ENCODE measurements around the gene CENPV. TPM values are rescaled to one million over a fixed set of nuclear protein-coding genes. Genes with fewer than 3 reads are reported as not detected.
"Not testable (repeated sequence)": the region's sequence is repeated elsewhere in the genome, so short reads cannot be mapped to it uniquely, and the experiment has no call there.

The CENPV gene
- 35.4 TPM for polyA plus RNA-seq (2013, experiment 1 of 2)
- 35.7 TPM for polyA plus RNA-seq (2013, experiment 2 of 2)

- H4K91ac ChIP-seq (ENCODE audit: low read length) = peak within 1 kb of the TSS; percentile 75
- peak within 1 kb of the TSS in 1 of 2 experiments; percentile 73 for H3K4ac ChIP-seq (ENCODE audit: low read depth in 1 of 2, low read length in 2 of 2)
- peak within 1 kb of the TSS; percentile 70 for H2AFZ ChIP-seq (ENCODE audit: low read depth, low read length)
- H3K79me1 ChIP-seq (replicated peaks; ENCODE audit: low read length, poor library complexity, severe bottlenecking) = peaks cover 9% of the 10 kb centered on the region
- peak within 1 kb of the TSS; percentile 49 for H2BK120ac ChIP-seq (ENCODE audit: low read depth, low read length)
- H3K23ac ChIP-seq (ENCODE audit: low read length in 2 of 2) = peak within 1 kb of the TSS in 1 of 2 experiments; percentile 48
- H3K4me2 ChIP-seq (ENCODE audit: low read length, poor library complexity, severe bottlenecking) = peak within 1 kb of the TSS; percentile 98
- H3K4me1 ChIP-seq (ENCODE audit: control insufficient read depth, insufficient read depth, low read depth, low read length) = peaks cover 10% of the 10 kb centered on the region
- peak within 1 kb of the TSS; percentile 71 for H3K9ac ChIP-seq (ENCODE audit: low read length)
- peaks cover 7 to 9% of the 10 kb centered on the region in 2 experiments for H3K36me3 ChIP-seq (ENCODE audit: control insufficient read depth in 1 of 2, insufficient read depth in 2 of 2, low read depth in 1 of 2, low read length in 2 of 2)
- WGBS = 22% methylated on average over 69 of the region's 83 CpGs
- H3K4me3 ChIP-seq (ENCODE audit: insufficient read depth in 1 of 2, low read depth in 1 of 2, low read length in 2 of 2) = peak within 1 kb of the TSS; percentile 68 to 79
- no peaks in the 10 kb centered on the region for H3K27me3 ChIP-seq (ENCODE audit: control insufficient read depth in 1 of 2, insufficient read depth in 1 of 2, low read length in 2 of 2)
- H3K27ac ChIP-seq (ENCODE audit: low read length, poor library complexity, severe bottlenecking) = no peak within 1 kb of the TSS
- H2AK5ac ChIP-seq (ENCODE audit: low read length, severe bottlenecking) = no peak within 1 kb of the TSS
- peak within 1 kb of the TSS; percentile 52 for H2BK15ac ChIP-seq (ENCODE audit: low read depth, poor library complexity, severe bottlenecking)
- H3K9me3 ChIP-seq (ENCODE audit: control insufficient read depth, low read length) = no peaks in the 10 kb centered on the region
- no peak within 1 kb of the TSS for H2BK5ac ChIP-seq (ENCODE audit: low read depth, low read length, poor library complexity, severe bottlenecking)
- H2BK12ac ChIP-seq (ENCODE audit: low read length in 2 of 2) = peak within 1 kb of the TSS in 1 of 2 experiments; percentile 84
- peak within 1 kb of the TSS; percentile 78 to 83 for H3K18ac ChIP-seq (ENCODE audit: low read depth in 1 of 2, low read length in 2 of 2)
- peak within 1 kb of the TSS; percentile 57 to 79 for H3K14ac ChIP-seq (ENCODE audit: low read length in 2 of 2)
- peak within 1 kb of the TSS; percentile 27 for H4K8ac ChIP-seq (ENCODE audit: low read length)
- DNase-seq = peak; percentile 45
Observed at GRCh38 chr17:16353317-16354174, at the start of gene CENPV. Gene CENPV, minus strand, starts transcription at chr17:16353469. Its CDS starts 33 bp downstream, at chr17:16353436.

- peak; percentile 56 for DNase-seq
- H3K79me1 ChIP-seq (replicated peaks; ENCODE audit: low read length, poor library complexity, severe bottlenecking) = no peaks in the 10 kb centered on the region
- WGBS = 17% methylated on average over 7 of the region's 9 CpGs
- H3K9ac ChIP-seq (ENCODE audit: low read length) = no peak overlapping the region
- H2BK12ac ChIP-seq (ENCODE audit: low read length in 2 of 2) = no peak overlapping the region
- no peak overlapping the region for H3K4me2 ChIP-seq (ENCODE audit: low read length, poor library complexity, severe bottlenecking)
- no peak overlapping the region for H3K14ac ChIP-seq (ENCODE audit: low read length in 2 of 2)
- H3K4me1 ChIP-seq (ENCODE audit: control insufficient read depth, insufficient read depth, low read depth, low read length) = no peaks in the 10 kb centered on the region
- H3K18ac ChIP-seq (ENCODE audit: low read depth in 1 of 2, low read length in 2 of 2) = peak overlapping the region in 1 of 2 experiments; percentile 52
- no peak overlapping the region for H3K4me3 ChIP-seq (ENCODE audit: insufficient read depth in 1 of 2, low read depth in 1 of 2, low read length in 2 of 2)
- H2AFZ ChIP-seq (ENCODE audit: low read depth, low read length) = no peak overlapping the region
- H3K9me3 ChIP-seq (ENCODE audit: control insufficient read depth, low read length) = no peaks in the 10 kb centered on the region
- peak overlapping the region; percentile 69 for H4K8ac ChIP-seq (ENCODE audit: low read length)
- no peaks in the 10 kb centered on the region for H3K36me3 ChIP-seq (ENCODE audit: control insufficient read depth in 1 of 2, insufficient read depth in 2 of 2, low read depth in 1 of 2, low read length in 2 of 2)
- no peak overlapping the region for H3K23ac ChIP-seq (ENCODE audit: low read length in 2 of 2)
- no peaks in the 10 kb centered on the region for H3K27me3 ChIP-seq (ENCODE audit: control insufficient read depth in 1 of 2, insufficient read depth in 1 of 2, low read length in 2 of 2)
- H2BK15ac ChIP-seq (ENCODE audit: low read depth, poor library complexity, severe bottlenecking) = no peak overlapping the region
- no peak overlapping the region for H3K27ac ChIP-seq (ENCODE audit: low read length, poor library complexity, severe bottlenecking)
- H3K4ac ChIP-seq (ENCODE audit: low read depth in 1 of 2, low read length in 2 of 2) = no peak overlapping the region
- no peak overlapping the region for H2AK5ac ChIP-seq (ENCODE audit: low read length, severe bottlenecking)
- H4K91ac ChIP-seq (ENCODE audit: low read length) = no peak overlapping the region
- H2BK120ac ChIP-seq (ENCODE audit: low read depth, low read length) = no peak overlapping the region
- H2BK5ac ChIP-seq (ENCODE audit: low read depth, low read length, poor library complexity, severe bottlenecking) = no peak overlapping the region
Observed at GRCh38 chr17:16398270-16399267, 45.3 kb upstream of the CENPV start.

- not testable (repeated sequence) for H3K27me3 ChIP-seq (ENCODE audit: control insufficient read depth in 1 of 2, insufficient read depth in 1 of 2, low read length in 2 of 2); H2BK12ac ChIP-seq (ENCODE audit: low read length in 2 of 2); H3K36me3 ChIP-seq (ENCODE audit: control insufficient read depth in 1 of 2, insufficient read depth in 2 of 2, low read depth in 1 of 2, low read length in 2 of 2); H3K4ac ChIP-seq (ENCODE audit: low read depth in 1 of 2, low read length in 2 of 2); H3K4me2 ChIP-seq (ENCODE audit: low read length, poor library complexity, severe bottlenecking); H3K4me3 ChIP-seq (ENCODE audit: insufficient read depth in 1 of 2, low read depth in 1 of 2, low read length in 2 of 2); H3K79me1 ChIP-seq (replicated peaks; ENCODE audit: low read length, poor library complexity, severe bottlenecking); H2AFZ ChIP-seq (ENCODE audit: low read depth, low read length); H3K4me1 ChIP-seq (ENCODE audit: control insufficient read depth, insufficient read depth, low read depth, low read length); H3K27ac ChIP-seq (ENCODE audit: low read length, poor library complexity, severe bottlenecking); DNase-seq; H4K8ac ChIP-seq (ENCODE audit: low read length); H4K91ac ChIP-seq (ENCODE audit: low read length); H3K23ac ChIP-seq (ENCODE audit: low read length in 2 of 2); H2AK5ac ChIP-seq (ENCODE audit: low read length, severe bottlenecking); H3K14ac ChIP-seq (ENCODE audit: low read length in 2 of 2); H2BK5ac ChIP-seq (ENCODE audit: low read depth, low read length, poor library complexity, severe bottlenecking); H2BK15ac ChIP-seq (ENCODE audit: low read depth, poor library complexity, severe bottlenecking); H2BK120ac ChIP-seq (ENCODE audit: low read depth, low read length); H3K9me3 ChIP-seq (ENCODE audit: control insufficient read depth, low read length)
- Histone ChIP-seq H3K9ac (ENCODE audit: low read length) (peak overlapping the region; percentile 73), H3K18ac (ENCODE audit: low read depth in 1 of 2, low read length in 2 of 2) (peak overlapping the region in 1 of 2 experiments; percentile 24)
- 58% methylated on average over 2 of the region's 2 CpGs for WGBS
Observed at GRCh38 chr17:16396693-16397092, 43.4 kb upstream of the CENPV start.
